H1 (cell line): ENCODE results near the gene CYP2W1. TPM values are rescaled to one million over a fixed set of nuclear protein-coding genes. Genes with fewer than 3 reads are reported as not detected.

Experiments used
- CREB1 ChIP-seq: IDR thresholded peaks from 2 replicates; pipeline ENCODE4 v1.6.1; 2012; ENCODE audit warnings: inconsistent platforms
- CTBP2 ChIP-seq: IDR thresholded peaks from 2 replicates; pipeline ENCODE4 v1.7.0; 2011; ENCODE audit warnings: borderline replicate concordance, mild to moderate bottlenecking, moderate library complexity, mixed read lengths, low read length; ENCODE audit not compliant: insufficient read depth, insufficient read length
- EGR1 ChIP-seq: IDR thresholded peaks from 2 replicates; pipeline ENCODE4 v1.6.1; 2011; ENCODE audit warnings: low read depth, low read length, borderline replicate concordance
- GTF2F1 ChIP-seq: IDR thresholded peaks from 2 replicates; pipeline ENCODE4 v1.6.1; 2012; ENCODE audit warnings: low read depth, low read length, improper control_type of control experiment, borderline replicate concordance
- JUND ChIP-seq: IDR thresholded peaks from 2 replicates; pipeline ENCODE4 v1.6.1; 2011; ENCODE audit warnings: mild to moderate bottlenecking, improper control_type of control experiment, low read length
- PHF8 ChIP-seq: fragments of 200-600 bp; sonication (generic); conservative IDR thresholded peaks from 2 replicates; pipeline ENCODE4 v1.7.1; 2012; ENCODE audit warnings: low read depth, mild to moderate bottlenecking, inconsistent platforms, low read length, moderate library complexity
- POLR2A ChIP-seq, 2 experiments: IDR thresholded peaks; 1 replicate in 1 of 2; 2 replicates in 1 of 2; pipeline ENCODE4 v1.6.1; 2011; ENCODE audit warnings: low read depth in 2 of 2, low read length in 2 of 2, mild to moderate bottlenecking in 2 of 2; ENCODE audit errors: control extremely low read depth in 1 of 2
- SAP30 ChIP-seq: fragments of 300-600 bp; sonication (generic); IDR thresholded peaks from 2 replicates; pipeline ENCODE4 v1.7.1; 2012; ENCODE audit warnings: low read length, moderate library complexity, mild to moderate bottlenecking, inconsistent platforms; ENCODE audit not compliant: insufficient read depth, insufficient replicate concordance
- SIN3A ChIP-seq, 2 experiments: IDR thresholded peaks in 1 of 2; conservative IDR thresholded peaks in 1 of 2; 2 replicates each; pipeline ENCODE4 v1.6.1; 2011 to 2012; ENCODE audit warnings: low read length in 2 of 2, improper control_type of control experiment in 1 of 2, low read depth in 1 of 2, mild to moderate bottlenecking in 1 of 2
- polyA plus RNA-seq, 7 experiments: library from polyadenylated mRNA; depleted of rRNA in 3 of 7; stranded (reverse) in 5 of 7; unstranded in 2 of 7; fragments of >200 nt in 5 of 7; fragments of 200-250 nt in 2 of 7; gene quantifications; 1 replicate in 5 of 7; 2 replicates in 1 of 7; 4 replicates in 1 of 7; pipeline versions ENCODE4 v1.2.1 to v1.2.3, GENCODE V29; 2011 to 2013; ENCODE audit warnings: missing spikeins in 2 of 7, mixed read lengths in 2 of 7
- total RNA-seq: library from RNA; stranded (reverse); fragmentation: NEBNext Ultra II Directional; extraction: Animal tissue kit (Norgen Biotek cat#: 25700); gene quantifications from 2 replicates; pipeline ENCODE4 v1.2.1, GENCODE V29; 2021

Gene CYP2W1
- total and polyA plus RNA-seq, 2 of the 8 experiments (the other 6 are each of a cell fraction or from before 2014, with no cell fraction given), result not detected

DNA sequence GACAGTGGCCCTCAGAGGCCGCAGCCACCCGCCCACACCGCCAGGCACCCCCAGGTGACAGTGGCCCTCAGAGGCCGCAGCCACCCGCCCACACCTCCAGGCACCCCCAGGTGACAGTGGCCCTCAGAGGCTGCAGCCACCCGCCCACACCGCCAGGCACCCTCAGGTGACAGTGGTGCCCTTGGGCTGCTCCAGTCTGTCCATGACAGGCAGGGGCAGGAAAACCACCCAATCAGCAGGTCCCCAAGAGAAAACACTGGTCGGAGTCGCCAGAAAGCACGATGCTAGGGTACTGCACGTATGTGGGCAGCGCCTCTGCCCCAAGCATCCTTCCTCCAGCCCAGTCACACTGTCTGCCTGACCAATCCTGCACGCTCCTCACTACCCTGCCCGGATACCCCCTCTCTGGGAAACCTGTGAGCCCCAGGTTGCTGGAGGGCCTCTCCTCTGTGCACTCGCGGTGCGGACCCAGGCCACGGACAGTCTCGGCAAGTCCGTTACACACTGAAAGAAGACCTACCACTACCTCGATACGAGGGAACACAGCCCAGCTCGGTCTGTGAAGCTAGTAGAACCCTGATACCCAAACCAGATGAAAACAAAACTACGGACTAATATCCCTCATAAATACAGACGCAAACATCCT, 49.7 kb downstream of the CYP2W1 start (continued):
- TF ChIP-seq JUND, result no peak
- TF ChIP-seq POLR2A (IDR thresholded peaks at IDR 0.05; ENCODE audit: control extremely low read depth in 1 of 2, low read depth in 2 of 2, low read length in 2 of 2), result no peak
- TF ChIP-seq CTBP2, result no peak
- no peak for TF ChIP-seq PHF8
- TF ChIP-seq EGR1, result no peak
- TF ChIP-seq GTF2F1, result no peak
- no peak for TF ChIP-seq SIN3A (conservative IDR thresholded peaks at IDR 0.05 in 1 of 2, IDR thresholded peaks at IDR 0.05 in 1 of 2; ENCODE audit: low read depth in 1 of 2, low read length in 2 of 2)
- TF ChIP-seq CREB1, result no peak
- no peak for TF ChIP-seq SAP30
